ENCODE data around the gene GDAP2.
A peak's percentile ranks its signal among the peaks of the same experiment; 100 is the strongest.
"Not testable (repeated sequence)": the region's sequence is repeated elsewhere in the genome, so short reads cannot be mapped to it uniquely, and the experiment has no call there.

The GDAP2 gene

GRCh38 chr1:117929343-117930172 lies at the start of gene GDAP2, which contains the start of gene WDR3:
TSS of gene GDAP2 (minus strand) at chr1:117929621. CDS start at chr1:117920357, 9,264 bp downstream.
TSS of gene WDR3 (plus strand) at chr1:117929739. CDS start at chr1:117933320, 3,581 bp downstream.
- peak; percentile 93 for DNase-seq

GRCh38 chr1:117976381-117976780 lies 47.0 kb upstream of the GDAP2 start:
- no peak for DNase-seq

GRCh38 chr1:117971777-117972176 lies 42.4 kb upstream of the GDAP2 start:
- no peak for DNase-seq

- no peak for DNase-seq
These were observed 40.8 kb upstream of the GDAP2 start for GRCh38 chr1:117970252-117970651.

- DNase-seq = no peak
These were observed 38.5 kb upstream of the GDAP2 start for GRCh38 chr1:117967881-117968280.

- DNase-seq = no peak
These were observed 38.1 kb upstream of the GDAP2 start for GRCh38 chr1:117967477-117967876.

- no peak for DNase-seq
These were observed 35.0 kb upstream of the GDAP2 start for GRCh38 chr1:117964290-117965038.

GRCh38 chr1:117959364-117959763 lies 29.9 kb upstream of the GDAP2 start:
- no peak for DNase-seq

- DNase-seq = no peak
These were observed 23.0 kb upstream of the GDAP2 start for GRCh38 chr1:117952386-117952785.

- DNase-seq = no peak
These were observed 12.9 kb upstream of the GDAP2 start for GRCh38 chr1:117942293-117942692.

GRCh38 chr1:117933769-117934168 lies 4.3 kb upstream of the GDAP2 start:
- no peak for DNase-seq

GRCh38 chr1:117932576-117932975 lies 3.2 kb upstream of the GDAP2 start:
- DNase-seq = no peak

- no peak for DNase-seq
These were observed 1.1 kb upstream of the GDAP2 start for GRCh38 chr1:117930484-117930883.

GRCh38 chr1:117930173-117930447 lies 689 bp upstream of the GDAP2 start:
- DNase-seq = no peak

- no peak for DNase-seq
These were observed 509 bp downstream of the GDAP2 start for GRCh38 chr1:117928881-117929342.

GRCh38 chr1:117925981-117926380 lies 3.4 kb downstream of the GDAP2 start:
- DNase-seq = no peak

- DNase-seq = not testable (repeated sequence)
These were observed 6.7 kb downstream of the GDAP2 start for GRCh38 chr1:117922717-117923116.

GRCh38 chr1:117921991-117922390 lies 7.4 kb downstream of the GDAP2 start:
- no peak for DNase-seq

GRCh38 chr1:117919376-117919775 lies 10.0 kb downstream of the GDAP2 start:
- no peak for DNase-seq

GRCh38 chr1:117911051-117911450 lies 18.4 kb downstream of the GDAP2 start:
- DNase-seq = no peak

- no peak for DNase-seq
These were observed 24.4 kb downstream of the GDAP2 start for GRCh38 chr1:117905019-117905418.

- DNase-seq = no peak
These were observed 24.9 kb downstream of the GDAP2 start for GRCh38 chr1:117904485-117904884.

- DNase-seq = no peak
These were observed 26.5 kb downstream of the GDAP2 start for GRCh38 chr1:117902944-117903343.

- no peak for DNase-seq
These were observed 29.6 kb downstream of the GDAP2 start for GRCh38 chr1:117899801-117900200.
